NCI-H2227 (cell line): ENCODE data around the gene GMCL2.
"Not testable (repeated sequence)": the region's sequence is repeated elsewhere in the genome, so short reads cannot be mapped to it uniquely, and the experiment has no call there.

Source experiments
- DNase-seq: peaks from one replicate; lab custom pipeline; 2025; ENCODE audit not compliant: unreplicated experiment; lab: John Stamatoyannopoulos, UW

The GMCL2 gene, protein sequence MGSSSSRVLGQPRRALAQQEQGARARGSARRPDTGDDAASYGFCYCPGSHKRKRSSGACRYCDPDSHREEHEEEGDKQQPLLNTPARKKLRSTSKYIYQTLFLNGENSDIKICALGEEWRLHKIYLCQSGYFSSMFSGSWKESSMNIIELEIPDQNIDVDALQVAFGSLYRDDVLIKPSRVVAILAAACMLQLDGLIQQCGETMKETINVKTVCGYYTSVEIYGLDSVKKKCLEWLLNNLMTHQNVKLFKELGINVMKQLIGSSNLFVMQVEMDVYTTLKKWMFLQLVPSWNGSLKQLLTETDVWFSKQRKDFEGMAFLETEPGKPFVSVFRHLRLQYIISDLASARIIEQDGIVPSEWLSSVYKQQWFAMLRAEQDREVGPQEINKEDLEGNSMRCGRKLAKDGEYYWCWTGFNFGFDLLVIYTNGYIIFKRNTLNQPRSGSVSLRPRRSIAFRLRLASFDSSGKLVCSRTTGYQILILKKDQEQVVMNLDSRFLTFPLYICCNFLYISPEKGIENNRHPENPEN

DNA sequence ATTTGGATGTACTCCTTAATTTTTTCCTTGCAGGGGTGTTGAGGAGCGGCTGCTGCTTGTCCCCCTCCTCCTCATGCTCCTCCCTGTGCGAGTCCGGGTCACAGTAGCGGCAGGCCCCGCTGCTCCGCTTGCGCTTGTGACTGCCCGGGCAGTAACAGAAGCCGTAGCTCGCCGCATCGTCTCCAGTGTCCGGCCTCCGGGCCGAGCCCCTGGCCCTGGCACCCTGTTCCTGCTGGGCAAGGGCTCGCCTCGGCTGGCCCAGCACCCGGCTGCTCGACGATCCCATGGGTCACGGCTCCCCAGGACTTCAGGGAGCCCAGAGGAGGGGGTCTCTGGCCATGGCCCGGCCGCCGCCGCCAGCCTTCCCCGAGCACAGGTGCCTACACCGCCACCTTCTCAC lies at the start of gene GMCL2:
Gene GMCL2, minus strand, starts transcription at position 358 of the 400 bp plus-strand sequence. Its CDS starts 72 bp downstream, at position 286.
- DNase-seq: no peak

GRCh38 chr5:178236679-178237078 lies 49.5 kb upstream of the GMCL2 start:
- no peak for DNase-seq

DNA sequence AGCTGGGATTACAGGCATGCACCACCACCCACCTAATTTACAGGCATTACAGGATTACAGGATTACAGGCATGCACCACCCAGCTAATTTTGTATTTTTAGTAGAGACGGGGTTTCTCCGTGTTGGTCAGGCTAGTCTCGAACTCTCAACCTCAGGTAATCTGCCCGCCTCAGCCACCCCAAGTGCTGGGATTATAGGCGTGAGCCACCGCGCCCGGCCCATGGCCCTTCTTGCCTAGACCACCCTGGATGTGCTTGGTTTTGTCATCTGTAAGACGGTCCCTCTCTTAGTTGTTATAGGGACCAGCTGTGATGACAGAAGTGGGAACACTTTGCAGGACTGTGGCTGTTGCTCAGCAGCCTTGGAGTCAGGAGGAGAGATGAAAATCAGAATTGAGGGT lies 49.0 kb upstream of the GMCL2 start:
- no peak for DNase-seq

DNA sequence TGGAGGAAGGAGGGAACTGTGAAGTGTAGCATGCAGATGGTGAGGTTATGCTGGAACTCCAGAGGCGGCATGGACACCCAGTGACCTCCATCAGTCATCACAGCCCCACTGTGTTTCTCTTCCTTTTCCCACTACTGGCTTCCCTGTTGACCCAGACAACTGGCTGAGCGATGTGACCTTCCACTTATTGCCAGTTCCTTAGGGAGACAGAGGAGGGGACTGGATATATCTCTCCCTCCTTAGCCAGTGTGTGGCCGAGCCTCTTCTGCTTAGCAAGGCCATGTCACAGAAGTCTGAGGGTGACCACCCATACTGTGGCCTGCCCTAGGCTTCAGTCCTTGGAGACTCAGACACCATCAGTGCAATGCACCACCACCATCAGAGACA lies 48.4 kb upstream of the GMCL2 start:
- DNase-seq: no peak

GRCh38 chr5:178234750-178235587 lies 47.8 kb upstream of the GMCL2 start:
- DNase-seq: no peak

DNA sequence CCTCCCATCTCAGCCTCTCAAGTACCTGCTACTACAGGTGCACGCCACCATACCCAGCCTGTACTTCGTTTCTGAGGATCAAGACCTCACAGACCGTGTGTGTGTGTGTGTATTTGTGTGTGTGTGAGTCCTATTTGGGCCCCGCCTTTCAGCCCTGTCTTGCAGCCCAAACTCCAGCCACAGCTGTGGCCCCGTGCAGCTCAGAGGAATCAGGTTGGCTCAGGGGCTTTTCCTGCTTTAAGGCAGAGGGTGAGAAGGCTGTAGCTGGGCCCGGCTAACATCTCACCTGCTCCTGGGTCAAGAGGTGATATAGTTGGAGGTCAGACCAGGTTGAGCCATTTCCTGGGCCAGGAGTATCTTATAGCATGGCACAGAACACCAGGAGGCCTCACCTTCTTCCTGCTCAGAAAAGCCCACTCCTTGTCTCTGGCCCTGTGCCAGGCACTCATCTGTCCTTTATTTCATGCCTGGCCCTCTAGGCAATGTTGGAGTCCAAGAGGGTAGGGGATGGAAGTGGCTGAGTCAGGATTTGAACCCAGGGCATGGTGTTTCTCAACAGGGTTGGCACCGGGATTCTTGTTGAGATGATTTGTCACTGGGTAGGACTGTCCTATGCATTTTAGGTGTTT lies 47.1 kb upstream of the GMCL2 start:
- DNase-seq: no peak

- DNase-seq: no peak
Measured at GRCh38 chr5:178232920-178233429, 45.8 kb upstream of the GMCL2 start.

- peak; percentile 78 for DNase-seq
Measured at GRCh38 chr5:178232124-178232919, 45.2 kb upstream of the GMCL2 start, which contains the start of gene PHYKPL. Gene PHYKPL, minus strand, starts transcription at chr5:178232802. Its CDS starts 252 bp downstream, at chr5:178232550.

DNA sequence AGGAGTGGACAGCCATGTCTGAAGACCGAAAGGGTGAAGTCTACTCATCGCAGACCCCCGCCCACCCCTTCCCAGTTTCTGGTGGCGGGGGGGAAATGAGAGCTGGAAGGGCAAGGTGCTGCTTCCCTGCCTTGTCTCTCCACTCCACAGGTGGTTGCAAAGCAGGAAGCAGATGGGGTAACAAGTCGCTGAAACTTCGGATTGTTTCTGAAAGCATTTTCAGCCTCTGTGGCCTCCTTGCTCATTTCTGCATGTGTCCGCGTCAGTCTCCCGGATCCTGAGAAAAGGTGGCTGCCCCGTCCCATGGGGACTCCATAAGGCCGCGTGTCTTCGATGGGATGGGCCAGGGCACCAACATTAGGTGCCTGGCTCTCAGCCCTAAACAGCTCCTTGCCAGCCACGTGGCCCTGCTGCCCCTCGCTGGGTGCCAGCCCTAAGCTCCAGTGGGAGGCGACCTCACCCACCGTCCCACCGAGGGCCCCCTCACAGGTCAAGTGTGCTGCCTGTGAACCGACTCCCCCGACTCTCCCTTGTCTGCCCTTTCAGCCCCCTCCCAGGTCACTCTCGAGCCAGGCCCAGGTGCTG lies 44.5 kb upstream of the GMCL2 start:
- no peak for DNase-seq

- DNase-seq: no peak
Measured at GRCh38 chr5:178230879-178231538, 43.8 kb upstream of the GMCL2 start.

DNA sequence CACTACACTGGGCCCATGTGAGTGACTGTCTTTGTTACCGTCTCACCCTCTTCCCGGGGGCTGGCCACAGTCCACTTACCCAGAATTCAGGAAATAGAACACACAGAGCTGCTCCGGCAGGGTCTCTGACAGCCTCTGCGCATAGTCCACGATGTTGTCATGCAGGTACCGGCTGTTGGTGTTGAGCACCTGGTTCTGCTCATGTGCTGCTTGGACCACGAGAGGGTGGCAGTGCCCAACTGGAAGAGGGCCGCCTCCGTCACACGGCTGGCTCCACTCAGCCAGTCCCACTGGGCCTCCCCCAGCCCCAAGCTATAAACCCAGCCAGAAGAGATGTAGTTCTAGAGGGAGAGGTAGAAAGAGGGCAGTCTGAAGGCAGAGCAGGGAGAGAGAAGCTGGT lies 42.7 kb upstream of the GMCL2 start:
- no peak for DNase-seq

- not testable (repeated sequence) for DNase-seq
Measured at GRCh38 chr5:178229111-178229510, 41.9 kb upstream of the GMCL2 start.

DNA sequence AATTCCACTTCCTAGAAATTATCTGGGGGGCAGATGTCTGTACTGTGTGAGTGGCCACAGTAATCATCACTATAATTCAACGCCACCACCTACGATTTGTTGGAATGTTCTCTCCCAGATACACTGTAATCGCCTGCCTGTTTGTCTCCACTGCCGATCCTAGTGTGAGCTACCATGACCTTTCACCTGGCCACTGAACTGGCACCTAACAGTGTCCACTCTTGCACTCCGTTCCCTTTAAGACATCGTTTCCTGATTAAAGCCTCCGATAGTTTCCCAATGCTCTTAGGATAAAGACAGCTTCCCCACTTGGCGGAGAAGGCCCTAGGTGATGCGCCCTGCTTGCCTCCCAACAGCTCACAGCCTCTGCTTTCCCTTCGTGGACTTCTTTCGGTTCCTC lies 41.4 kb upstream of the GMCL2 start:
- DNase-seq: no peak

GRCh38 chr5:178227929-178228328 lies 40.8 kb upstream of the GMCL2 start:
- DNase-seq: no peak

GRCh38 chr5:178227138-178227659 lies 40.0 kb upstream of the GMCL2 start:
- DNase-seq: no peak

DNA sequence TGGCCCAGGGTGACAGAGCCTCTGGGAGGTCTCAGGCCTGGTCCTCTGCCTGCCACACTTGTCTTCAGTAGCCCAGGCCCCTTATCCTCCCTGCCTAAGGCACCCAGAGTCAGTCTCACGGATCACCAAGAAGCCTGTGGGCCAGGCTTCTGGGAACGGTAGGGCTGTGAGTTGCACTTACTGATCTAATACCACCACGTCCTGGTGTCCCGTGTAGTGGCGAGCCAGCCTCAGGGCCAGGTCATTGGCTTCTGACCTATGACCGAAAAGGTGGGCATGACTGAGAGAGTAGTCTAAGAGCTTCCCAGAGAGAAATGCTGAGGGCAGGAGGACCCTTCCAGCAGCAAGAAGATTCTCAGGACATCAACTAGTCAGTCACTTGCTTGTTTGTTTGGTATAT lies 38.0 kb upstream of the GMCL2 start:
- no peak for DNase-seq

- DNase-seq: no peak
Measured at GRCh38 chr5:178224403-178224802, 37.2 kb upstream of the GMCL2 start.

DNA sequence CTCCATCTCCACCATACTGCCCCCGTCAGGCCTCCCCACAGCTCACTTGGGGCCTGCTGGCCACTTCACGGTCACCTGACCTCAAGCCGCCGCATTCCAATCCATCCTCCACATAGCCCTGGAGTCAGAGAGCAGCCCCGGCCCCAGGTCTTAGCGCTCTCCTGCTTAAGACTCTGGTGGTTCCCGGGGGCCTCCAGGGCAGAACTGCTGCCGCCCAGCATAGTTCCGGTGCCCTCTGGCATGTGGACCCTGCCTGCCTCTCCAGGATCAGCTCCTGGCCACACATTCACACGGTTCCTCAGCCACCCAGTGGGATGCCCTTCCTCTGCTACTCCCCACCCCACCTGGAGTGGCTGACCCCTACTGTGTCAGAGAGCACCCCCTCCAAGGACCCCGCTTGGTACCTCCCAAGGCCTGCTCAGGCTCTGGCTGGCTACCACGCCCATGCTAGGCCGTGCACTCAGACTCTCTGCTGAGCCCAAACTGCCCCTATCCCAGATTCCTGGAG lies 36.7 kb upstream of the GMCL2 start:
- DNase-seq: no peak

- no peak for DNase-seq
Measured at GRCh38 chr5:178223196-178223773, 36.1 kb upstream of the GMCL2 start.
